ENCODE measurements around the gene WTIP. TPM values are rescaled to one million over a fixed set of nuclear protein-coding genes. Genes with fewer than 3 reads are reported as not detected.

Gene WTIP
- total and polyA plus RNA-seq, 9 donors, result 16.5 to 26.2 (median 20.8) TPM

DNA sequence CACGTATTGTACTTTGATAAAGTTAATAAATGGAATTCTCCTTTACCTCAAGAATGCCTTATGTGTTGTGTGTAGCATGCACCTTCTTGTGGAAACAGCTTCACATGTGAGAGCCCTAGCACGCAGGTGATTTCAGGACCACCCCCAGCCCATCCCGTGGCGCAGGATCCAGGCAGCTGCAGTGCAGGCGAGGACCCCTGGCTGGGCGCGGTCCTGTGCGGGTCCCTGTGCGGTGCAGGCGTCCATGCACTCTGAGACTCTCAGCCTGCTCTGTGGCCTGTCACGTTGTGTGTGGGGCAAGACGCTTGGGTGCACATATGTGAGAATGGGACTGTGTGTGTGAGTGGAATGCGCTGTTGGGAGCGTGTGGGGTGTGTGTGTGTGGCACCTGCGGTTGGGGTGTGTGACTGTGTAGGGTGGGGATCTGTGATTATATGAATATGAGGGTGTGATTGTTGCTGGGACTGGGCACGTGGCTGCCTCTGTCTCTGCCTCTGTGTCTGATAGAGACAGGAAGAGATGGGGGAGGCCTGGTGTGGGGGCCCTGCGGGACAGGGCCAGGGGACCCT is 30.8 kb downstream of the WTIP start:
- 86% methylated on average over 15 of the region's 17 CpGs for WGBS (ENCODE audit: insufficient coverage)

DNA sequence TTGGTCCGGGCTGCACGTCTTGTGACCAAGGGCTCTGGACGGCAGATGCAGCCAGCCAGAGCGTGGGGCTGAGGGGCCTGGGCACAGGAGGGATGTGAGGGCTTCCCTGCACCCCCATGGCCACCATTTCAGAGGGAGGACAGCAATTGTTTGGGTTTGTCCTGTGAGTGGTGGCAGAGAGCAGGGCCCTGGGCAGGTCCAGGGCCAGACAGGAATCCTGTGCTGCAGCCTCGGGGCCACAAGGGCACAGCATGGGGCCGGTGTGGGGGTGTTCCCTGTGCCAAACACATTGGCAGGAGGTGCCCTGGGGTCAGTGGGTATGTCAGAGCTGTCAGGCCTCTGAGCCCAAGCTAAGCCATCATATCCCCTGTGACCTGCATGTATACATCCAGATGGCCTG is 32.2 kb downstream of the WTIP start:
- Histone ChIP-seq H3K4me1 (ENCODE audit: control insufficient read depth, insufficient read depth, low read length) (no peaks in the 10 kb centered on the region), H3K27ac (ENCODE audit: low read length) (no peak overlapping the region), H3K4me3 (ENCODE audit: low read length) (no peak overlapping the region), H3K9me3 (replicated peaks; ENCODE audit: control insufficient read depth, low read depth, low read length) (no peaks in the 10 kb centered on the region), H3K36me3 (ENCODE audit: control insufficient read depth, insufficient read depth, low read length) (no peaks in the 10 kb centered on the region), H3K27me3 (ENCODE audit: control insufficient read depth, insufficient read depth, low read length) (peaks cover 3% of the 10 kb centered on the region)
- 69% methylated on average over 4 of the region's 6 CpGs for WGBS (ENCODE audit: insufficient coverage)
- DNase-seq, result no peak

More for the DNA sequence above, 30.8 kb downstream of the WTIP start:
- Histone ChIP-seq H3K36me3 (ENCODE audit: control insufficient read depth, insufficient read depth, low read length) (no peaks in the 10 kb centered on the region), H3K4me1 (ENCODE audit: control insufficient read depth, insufficient read depth, low read length) (no peaks in the 10 kb centered on the region), H3K27me3 (ENCODE audit: control insufficient read depth, insufficient read depth, low read length) (peaks cover 3% of the 10 kb centered on the region), H3K9me3 (replicated peaks; ENCODE audit: control insufficient read depth, low read depth, low read length) (no peaks in the 10 kb centered on the region), H3K4me3 (ENCODE audit: low read length) (no peak overlapping the region), H3K27ac (ENCODE audit: low read length) (no peak overlapping the region)
- no peak for DNase-seq

- WGBS (ENCODE audit: insufficient coverage), result no CpG with 5 or more reads among the region's 2 CpGs
- H3K9me3 ChIP-seq (replicated peaks; ENCODE audit: control insufficient read depth, low read depth, low read length), result no peaks in the 10 kb centered on the region
- no peaks in the 10 kb centered on the region for H3K36me3 ChIP-seq (ENCODE audit: control insufficient read depth, insufficient read depth, low read length)
- no peak overlapping the region for H3K27ac ChIP-seq (ENCODE audit: low read length)
- DNase-seq, result no peak
- no peaks in the 10 kb centered on the region for H3K4me1 ChIP-seq (ENCODE audit: control insufficient read depth, insufficient read depth, low read length)
- no peak overlapping the region for H3K4me3 ChIP-seq (ENCODE audit: low read length)
- H3K27me3 ChIP-seq (ENCODE audit: control insufficient read depth, insufficient read depth, low read length), result peaks cover 9% of the 10 kb centered on the region
These were observed 38.0 kb downstream of the WTIP start for GRCh38 chr19:34519602-34520001.

GRCh38 chr19:34523408-34523807 is 41.9 kb downstream of the WTIP start:
- H3K27me3 ChIP-seq (ENCODE audit: control insufficient read depth, insufficient read depth, low read length), result peaks cover 6% of the 10 kb centered on the region
- H3K27ac ChIP-seq (ENCODE audit: low read length), result no peak overlapping the region
- no peak overlapping the region for H3K4me3 ChIP-seq (ENCODE audit: low read length)
- H3K4me1 ChIP-seq (ENCODE audit: control insufficient read depth, insufficient read depth, low read length), result no peaks in the 10 kb centered on the region
- H3K9me3 ChIP-seq (replicated peaks; ENCODE audit: control insufficient read depth, low read depth, low read length), result no peaks in the 10 kb centered on the region
- no peaks in the 10 kb centered on the region for H3K36me3 ChIP-seq (ENCODE audit: control insufficient read depth, insufficient read depth, low read length)
- WGBS (ENCODE audit: insufficient coverage), result no CpG with 5 or more reads among the region's 1 CpG
- DNase-seq, result no peak

- Histone ChIP-seq H3K27me3 (ENCODE audit: control insufficient read depth, insufficient read depth, low read length) (peaks cover 2% of the 10 kb centered on the region), H3K9me3 (replicated peaks; ENCODE audit: control insufficient read depth, low read depth, low read length) (no peaks in the 10 kb centered on the region), H3K4me3 (ENCODE audit: low read length) (no peak overlapping the region), H3K27ac (ENCODE audit: low read length) (no peak overlapping the region), H3K36me3 (ENCODE audit: control insufficient read depth, insufficient read depth, low read length) (no peaks in the 10 kb centered on the region), H3K4me1 (ENCODE audit: control insufficient read depth, insufficient read depth, low read length) (no peaks in the 10 kb centered on the region)
- WGBS (ENCODE audit: insufficient coverage), result no CpG with 5 or more reads among the region's 1 CpG
- no peak for DNase-seq
These were observed 43.4 kb downstream of the WTIP start for GRCh38 chr19:34525001-34525400.

DNA sequence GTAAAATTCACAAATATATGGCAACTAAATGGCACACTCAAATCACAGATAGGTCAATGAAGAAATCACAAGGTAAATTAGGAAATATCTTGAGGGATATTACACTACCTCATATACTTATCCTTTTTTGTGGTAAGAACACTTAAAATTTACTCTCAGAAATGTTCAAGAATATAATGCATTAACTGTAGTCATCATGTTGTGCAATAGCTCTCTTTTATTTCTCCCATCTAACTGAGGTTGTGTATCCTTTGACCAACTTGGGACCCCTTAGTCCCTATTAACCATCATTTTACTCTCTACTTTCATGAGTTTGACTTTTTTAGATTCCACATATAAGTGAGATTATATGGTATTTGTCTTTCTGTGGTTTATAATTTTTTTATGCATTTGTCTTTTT is 52.6 kb downstream of the WTIP start:
- no peak overlapping the region for H3K4me3 ChIP-seq (ENCODE audit: low read length)
- no peak for DNase-seq
- no peak overlapping the region for H3K27ac ChIP-seq (ENCODE audit: low read length)
- no peaks in the 10 kb centered on the region for H3K4me1 ChIP-seq (ENCODE audit: control insufficient read depth, insufficient read depth, low read length)
- no peaks in the 10 kb centered on the region for H3K9me3 ChIP-seq (replicated peaks; ENCODE audit: control insufficient read depth, low read depth, low read length)
- H3K36me3 ChIP-seq (ENCODE audit: control insufficient read depth, insufficient read depth, low read length), result no peaks in the 10 kb centered on the region
- no peaks in the 10 kb centered on the region for H3K27me3 ChIP-seq (ENCODE audit: control insufficient read depth, insufficient read depth, low read length)

DNA sequence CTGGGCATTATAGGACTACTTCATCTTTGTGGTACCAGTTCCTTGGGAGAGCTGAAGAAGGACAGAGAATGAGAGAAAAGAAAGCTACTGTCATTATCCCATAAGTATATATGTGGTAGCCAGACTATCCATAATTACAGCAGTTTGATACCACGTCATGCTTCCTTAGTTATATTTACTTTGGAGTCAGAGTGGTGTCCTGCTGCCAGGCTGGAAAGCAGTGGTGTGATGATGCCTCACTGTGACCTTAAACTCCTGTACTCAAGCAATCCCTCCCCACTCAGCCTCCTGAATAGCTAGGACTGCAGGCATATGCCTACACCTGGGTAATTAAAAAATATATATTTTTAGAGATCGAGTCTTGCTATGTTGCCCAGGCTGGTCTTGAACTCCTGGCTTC is 57.8 kb downstream of the WTIP start:
- no peaks in the 10 kb centered on the region for H3K9me3 ChIP-seq (replicated peaks; ENCODE audit: control insufficient read depth, low read depth, low read length)
- no peaks in the 10 kb centered on the region for H3K27me3 ChIP-seq (ENCODE audit: control insufficient read depth, insufficient read depth, low read length)
- no CpG with 5 or more reads among the region's 2 CpGs for WGBS (ENCODE audit: insufficient coverage)
- DNase-seq, result no peak
- no peaks in the 10 kb centered on the region for H3K4me1 ChIP-seq (ENCODE audit: control insufficient read depth, insufficient read depth, low read length)
- no peak overlapping the region for H3K27ac ChIP-seq (ENCODE audit: low read length)
- H3K4me3 ChIP-seq (ENCODE audit: low read length), result no peak overlapping the region
- no peaks in the 10 kb centered on the region for H3K36me3 ChIP-seq (ENCODE audit: control insufficient read depth, insufficient read depth, low read length)

DNA sequence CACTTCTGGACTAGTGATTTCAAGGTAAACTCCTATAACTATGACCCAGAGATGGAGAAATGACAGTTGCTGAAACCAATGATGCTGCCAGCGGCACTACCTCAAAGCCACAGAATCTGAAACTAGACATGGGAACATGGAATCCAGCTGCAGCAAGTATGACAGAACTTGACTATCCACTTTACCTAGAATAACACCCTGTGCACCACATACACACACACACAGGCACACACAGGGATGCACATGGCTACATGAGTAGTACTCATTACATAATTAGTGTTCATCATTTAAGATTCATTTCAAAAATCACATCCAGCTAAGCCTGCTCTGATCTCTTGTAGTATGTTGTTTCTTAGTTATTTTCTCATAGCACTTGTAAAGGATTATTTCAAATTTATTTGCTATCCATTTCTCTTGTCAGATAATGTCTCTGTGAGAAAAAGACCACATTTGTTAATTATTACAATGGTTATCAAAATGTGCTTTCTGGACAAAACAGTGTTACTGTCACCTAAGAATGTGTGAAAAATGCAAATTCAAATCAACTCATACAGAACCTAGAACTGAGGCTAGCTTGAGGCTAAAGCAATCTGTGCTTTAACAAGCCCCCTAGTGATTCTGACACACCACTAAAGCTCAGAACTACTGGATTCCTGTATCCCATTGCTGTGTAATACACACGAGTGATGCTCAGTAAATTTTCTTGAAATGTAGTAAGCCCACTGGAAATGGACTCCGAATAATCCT is 59.4 kb downstream of the WTIP start:
- H3K27ac ChIP-seq (ENCODE audit: low read length), result no peak overlapping the region
- no peaks in the 10 kb centered on the region for H3K4me1 ChIP-seq (ENCODE audit: control insufficient read depth, insufficient read depth, low read length)
- no peaks in the 10 kb centered on the region for H3K36me3 ChIP-seq (ENCODE audit: control insufficient read depth, insufficient read depth, low read length)
- WGBS (ENCODE audit: insufficient coverage), result no CpG with 5 or more reads among the region's 3 CpGs
- no peaks in the 10 kb centered on the region for H3K9me3 ChIP-seq (replicated peaks; ENCODE audit: control insufficient read depth, low read depth, low read length)
- no peak for DNase-seq
- H3K4me3 ChIP-seq (ENCODE audit: low read length), result no peak overlapping the region
- H3K27me3 ChIP-seq (ENCODE audit: control insufficient read depth, insufficient read depth, low read length), result no peaks in the 10 kb centered on the region

- H3K9me3 ChIP-seq (replicated peaks; ENCODE audit: control insufficient read depth, low read depth, low read length), result peaks cover 3% of the 10 kb centered on the region
- H3K4me3 ChIP-seq (ENCODE audit: low read length), result no peak overlapping the region
- no peak for DNase-seq
- H3K27me3 ChIP-seq (ENCODE audit: control insufficient read depth, insufficient read depth, low read length), result no peaks in the 10 kb centered on the region
- WGBS (ENCODE audit: insufficient coverage), result no CpG with 5 or more reads among the region's 2 CpGs
- no peaks in the 10 kb centered on the region for H3K4me1 ChIP-seq (ENCODE audit: control insufficient read depth, insufficient read depth, low read length)
- H3K36me3 ChIP-seq (ENCODE audit: control insufficient read depth, insufficient read depth, low read length), result no peaks in the 10 kb centered on the region
- no peak overlapping the region for H3K27ac ChIP-seq (ENCODE audit: low read length)
These were observed 68.3 kb downstream of the WTIP start for GRCh38 chr19:34549833-34550232.

GRCh38 chr19:34555447-34555846 is 73.9 kb downstream of the WTIP start:
- Histone ChIP-seq H3K27me3 (ENCODE audit: control insufficient read depth, insufficient read depth, low read length) (peaks cover 10% of the 10 kb centered on the region), H3K9me3 (replicated peaks; ENCODE audit: control insufficient read depth, low read depth, low read length) (no peaks in the 10 kb centered on the region), H3K4me3 (ENCODE audit: low read length) (no peak overlapping the region), H3K36me3 (ENCODE audit: control insufficient read depth, insufficient read depth, low read length) (no peaks in the 10 kb centered on the region), H3K4me1 (ENCODE audit: control insufficient read depth, insufficient read depth, low read length) (no peaks in the 10 kb centered on the region), H3K27ac (ENCODE audit: low read length) (no peak overlapping the region)
- WGBS (ENCODE audit: insufficient coverage), result 49% methylated on average over 3 of the region's 6 CpGs
- DNase-seq, result no peak
